ENCODE measurements around the gene ZBTB16. TPM values are rescaled to one million over a fixed set of nuclear protein-coding genes. Genes with fewer than 3 reads are reported as not detected.

The ZBTB16 gene
- polyA plus RNA-seq, 1 experiment: not detected

DNA sequence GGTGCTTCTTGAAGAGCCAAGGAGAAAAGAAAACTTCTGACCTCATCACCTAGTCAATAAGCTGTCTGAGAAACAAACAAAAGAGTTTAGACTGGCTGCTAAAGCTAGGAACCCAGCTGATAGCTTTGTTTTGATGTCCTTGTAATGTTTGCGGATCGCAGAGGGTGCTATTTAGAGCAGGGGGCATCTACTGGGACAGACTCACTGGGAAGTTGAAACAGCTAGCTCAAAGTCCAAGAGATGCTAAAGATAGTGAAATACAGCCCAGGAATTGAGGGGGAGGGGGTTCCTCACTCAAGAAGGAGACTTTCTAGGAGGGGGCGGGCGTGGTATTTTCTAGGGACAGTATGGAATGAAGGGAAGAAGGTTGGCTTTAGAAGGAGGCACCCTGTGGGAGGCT lies 18.9 kb downstream of the ZBTB16 start:
- TF ChIP-seq CTCF (IDR thresholded peaks at IDR 0.05; ENCODE audit: insufficient read depth, low read depth, low read length): no peak
- Histone ChIP-seq H3K27me3 (ENCODE audit: control insufficient read depth, insufficient read depth, low read length) (peaks cover 17% of the 10 kb centered on the region), H3K4me3 (ENCODE audit: low read depth, low read length) (no peak overlapping the region), H3K36me3 (ENCODE audit: control insufficient read depth, insufficient read depth, low read length) (no peaks in the 10 kb centered on the region)
- POLR2A ChIA-PET: no interaction called here
- CTCF ChIA-PET: interaction anchor here (0.6 kb wide), 1 partner anchor 85 kb away, joined by 4 read pairs; no protein-coding TSS in a partner anchor
- DNase-seq (ENCODE audit: low read depth): no peak

GRCh38 chr11:114079511-114080065 lies 20.1 kb downstream of the ZBTB16 start:
- ChIA-PET POLR2A (no interaction called here), CTCF (no interaction called here)
- DNase-seq (ENCODE audit: low read depth): no peak
- no peak for TF ChIP-seq CTCF (IDR thresholded peaks at IDR 0.05; ENCODE audit: insufficient read depth, low read depth, low read length)
- Histone ChIP-seq H3K4me3 (ENCODE audit: low read depth, low read length) (no peak overlapping the region), H3K27me3 (ENCODE audit: control insufficient read depth, insufficient read depth, low read length) (peaks cover 17% of the 10 kb centered on the region), H3K36me3 (ENCODE audit: control insufficient read depth, insufficient read depth, low read length) (no peaks in the 10 kb centered on the region)

- ChIA-PET CTCF (no interaction called here), POLR2A (no interaction called here)
- no peak for DNase-seq (ENCODE audit: low read depth)
These were observed 20.7 kb downstream of the ZBTB16 start for GRCh38 chr11:114080219-114080618.

GRCh38 chr11:114080769-114081168 lies 21.3 kb downstream of the ZBTB16 start:
- TF ChIP-seq CTCF (IDR thresholded peaks at IDR 0.05; ENCODE audit: insufficient read depth, low read depth, low read length): no peak
- ChIA-PET POLR2A (no interaction called here), CTCF (interaction anchor here (1.3 kb wide), 1 partner anchor 103 kb away, joined by 3 read pairs; no protein-coding TSS in a partner anchor)
- DNase-seq (ENCODE audit: low read depth): no peak
- no peak overlapping the region for H3K4me3 ChIP-seq (ENCODE audit: low read depth, low read length)
- H3K36me3 ChIP-seq (ENCODE audit: control insufficient read depth, insufficient read depth, low read length): no peaks in the 10 kb centered on the region
- peaks cover 16% of the 10 kb centered on the region for H3K27me3 ChIP-seq (ENCODE audit: control insufficient read depth, insufficient read depth, low read length)

More at GRCh38 chr11:114080219-114080618, 20.7 kb downstream of the ZBTB16 start:
- Histone ChIP-seq H3K27me3 (ENCODE audit: control insufficient read depth, insufficient read depth, low read length) (peaks cover 15% of the 10 kb centered on the region), H3K4me3 (ENCODE audit: low read depth, low read length) (no peak overlapping the region), H3K36me3 (ENCODE audit: control insufficient read depth, insufficient read depth, low read length) (no peaks in the 10 kb centered on the region)
- TF ChIP-seq CTCF (IDR thresholded peaks at IDR 0.05; ENCODE audit: insufficient read depth, low read depth, low read length): no peak

DNA sequence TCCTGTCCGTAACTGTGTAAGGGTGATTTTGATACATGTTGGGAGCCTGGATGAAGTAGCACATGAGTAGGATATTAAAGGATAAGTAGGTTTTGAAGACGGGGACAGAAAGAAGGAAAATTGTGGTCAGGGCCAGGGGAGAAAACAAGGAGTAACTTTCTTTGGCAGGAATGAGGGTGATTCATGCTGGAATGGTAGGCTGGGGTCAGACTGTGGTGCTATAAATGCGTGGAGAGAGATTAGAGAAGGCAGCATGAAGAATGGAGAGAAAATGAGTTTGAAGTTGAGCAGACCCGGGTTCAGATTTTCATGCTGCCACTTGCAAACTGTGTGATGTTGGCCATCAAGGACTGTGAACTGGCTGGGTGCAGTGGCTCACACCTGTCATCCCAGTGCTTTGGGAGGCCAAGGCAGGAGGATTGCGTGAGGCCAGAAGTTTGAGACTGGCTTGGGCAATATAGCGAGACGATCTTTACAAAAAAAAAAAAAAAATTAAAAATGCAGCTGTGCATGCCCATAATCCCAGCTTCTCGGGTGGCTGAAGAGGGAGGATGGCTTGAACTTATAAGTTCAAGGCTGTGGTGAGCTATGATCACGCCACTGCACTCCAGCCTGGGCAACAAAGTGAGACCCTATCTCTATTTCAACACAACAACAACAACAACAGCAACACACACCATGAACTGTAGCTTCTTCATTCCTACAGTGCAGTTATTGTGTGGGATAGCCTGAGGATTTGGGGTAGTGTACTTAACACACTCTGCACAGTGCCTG lies 22.3 kb downstream of the ZBTB16 start:
- Histone ChIP-seq H3K36me3 (ENCODE audit: control insufficient read depth, insufficient read depth, low read length) (no peaks in the 10 kb centered on the region), H3K27me3 (ENCODE audit: control insufficient read depth, insufficient read depth, low read length) (peaks cover 15% of the 10 kb centered on the region), H3K4me3 (ENCODE audit: low read depth, low read length) (no peak overlapping the region)
- DNase-seq (ENCODE audit: low read depth): no peak
- no peak for TF ChIP-seq CTCF (IDR thresholded peaks at IDR 0.05; ENCODE audit: insufficient read depth, low read depth, low read length)
- ChIA-PET CTCF (interaction anchor here (1.0 to 1.3 kb wide), 3 partner anchors 18 to 179 kb away, joined by 3 read pairs; no protein-coding TSS in a partner anchor), POLR2A (no interaction called here)
